HG03045 (cell line): ENCODE data around the gene BAG2.
A peak's percentile ranks its signal among the peaks of the same experiment; 100 is the strongest.

Experiments
- ATAC-seq: cut with Tn5 transposase; IDR thresholded peaks from one replicate; pipeline ENCODE4 v1.9.1; 2021; ENCODE audit warnings: mild to moderate bottlenecking, moderate library complexity; ENCODE audit not compliant: unreplicated experiment

The BAG2 gene

DNA sequence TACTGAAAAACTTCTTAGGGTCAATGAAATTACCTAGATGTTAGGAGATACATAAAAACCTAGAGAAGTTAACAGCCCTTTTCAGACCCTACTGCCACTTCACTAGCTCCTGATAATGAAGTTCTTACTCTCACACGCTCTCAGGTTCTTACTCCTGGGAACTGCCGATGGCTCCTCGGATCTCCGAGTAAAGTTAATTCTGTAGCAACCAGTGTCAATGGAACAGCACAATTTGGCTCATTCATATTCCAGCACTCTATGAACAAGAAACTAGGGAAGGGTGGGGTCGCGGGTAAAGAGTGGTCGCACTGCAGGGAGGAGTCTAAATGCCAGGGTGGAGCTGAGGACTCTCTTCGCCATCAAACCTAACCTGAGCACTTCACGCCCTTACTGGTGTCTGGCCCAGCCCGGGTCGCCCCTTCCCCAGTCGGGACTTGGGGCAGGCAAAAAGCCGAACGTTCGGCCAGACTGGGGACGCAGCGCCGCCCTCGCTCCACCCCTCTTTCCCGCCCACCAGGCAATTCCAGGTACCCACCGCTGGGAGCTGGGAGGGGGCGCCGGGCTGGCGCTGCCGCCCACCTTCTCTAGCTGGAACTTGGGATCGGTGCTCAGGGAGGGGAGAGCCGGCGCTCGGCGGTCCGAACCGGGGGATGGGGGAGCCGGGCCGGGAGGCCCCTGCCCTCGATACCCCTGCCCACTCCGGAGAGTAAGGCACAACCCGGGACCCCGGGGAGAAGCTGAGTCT lies 49.2 kb downstream of the BAG2 start:
- peak; percentile 55 for ATAC-seq

DNA sequence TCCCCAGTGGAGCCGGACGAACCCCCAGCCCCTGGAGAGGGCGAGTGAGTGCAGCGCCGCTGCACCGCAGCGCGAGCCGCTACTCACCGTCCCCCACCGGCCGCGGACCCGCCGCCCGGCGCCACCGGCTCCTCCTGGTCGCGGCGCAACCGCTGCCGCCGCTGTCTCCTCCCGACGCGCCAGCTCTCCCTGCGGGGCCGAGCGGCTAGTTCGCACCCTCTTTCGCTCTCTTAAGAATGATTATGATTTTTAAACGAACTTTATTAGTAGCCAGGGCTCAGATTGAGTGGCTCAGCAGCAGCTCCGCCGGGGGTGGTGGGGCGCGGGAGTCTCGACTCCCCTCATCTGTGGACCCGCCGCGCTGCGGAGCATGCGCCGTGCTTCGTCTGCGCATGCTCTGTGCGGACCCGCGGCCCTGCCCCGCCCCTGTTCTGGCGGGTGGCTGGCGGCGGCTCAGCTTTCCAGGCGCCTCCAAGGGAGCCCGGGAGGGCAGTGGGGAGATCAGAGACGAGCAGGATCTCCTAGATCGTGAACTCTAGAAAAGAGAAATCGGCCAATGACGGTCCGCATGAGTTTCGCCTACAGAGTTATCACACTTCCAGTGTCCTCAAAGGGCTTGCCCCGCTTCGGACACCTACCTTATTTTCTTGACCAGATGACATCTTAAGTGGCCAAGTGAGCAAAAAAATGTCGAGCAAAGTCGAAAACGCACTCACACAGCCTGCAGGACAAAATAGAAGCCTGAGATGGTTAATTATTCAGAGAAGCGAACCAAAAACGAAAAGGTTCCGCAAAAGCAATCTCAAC lies 50.0 kb downstream of the BAG2 start, which contains the start of gene RAB23:
Gene RAB23, minus strand, starts transcription at position 372 of the 807 bp plus-strand sequence. CDS start 11,927 bp downstream, outside the sequence.
- ATAC-seq, result peak; percentile 89

DNA sequence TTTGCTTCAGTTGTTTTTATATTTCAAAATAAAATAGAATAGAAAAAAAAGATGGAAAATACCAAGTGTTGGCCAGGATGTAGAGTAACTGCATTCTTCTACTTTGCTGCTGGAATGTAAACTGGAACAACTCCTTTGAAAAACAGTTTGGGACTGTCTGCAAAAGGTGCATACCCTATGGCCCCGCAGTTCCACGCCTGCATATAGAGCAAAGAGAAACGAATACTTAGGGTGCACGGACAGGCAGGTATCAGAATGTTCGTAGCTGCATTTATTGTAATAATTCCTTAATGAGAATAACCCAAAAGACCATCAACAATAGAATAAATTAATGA lies 50.6 kb downstream of the BAG2 start:
- no peak for ATAC-seq

DNA sequence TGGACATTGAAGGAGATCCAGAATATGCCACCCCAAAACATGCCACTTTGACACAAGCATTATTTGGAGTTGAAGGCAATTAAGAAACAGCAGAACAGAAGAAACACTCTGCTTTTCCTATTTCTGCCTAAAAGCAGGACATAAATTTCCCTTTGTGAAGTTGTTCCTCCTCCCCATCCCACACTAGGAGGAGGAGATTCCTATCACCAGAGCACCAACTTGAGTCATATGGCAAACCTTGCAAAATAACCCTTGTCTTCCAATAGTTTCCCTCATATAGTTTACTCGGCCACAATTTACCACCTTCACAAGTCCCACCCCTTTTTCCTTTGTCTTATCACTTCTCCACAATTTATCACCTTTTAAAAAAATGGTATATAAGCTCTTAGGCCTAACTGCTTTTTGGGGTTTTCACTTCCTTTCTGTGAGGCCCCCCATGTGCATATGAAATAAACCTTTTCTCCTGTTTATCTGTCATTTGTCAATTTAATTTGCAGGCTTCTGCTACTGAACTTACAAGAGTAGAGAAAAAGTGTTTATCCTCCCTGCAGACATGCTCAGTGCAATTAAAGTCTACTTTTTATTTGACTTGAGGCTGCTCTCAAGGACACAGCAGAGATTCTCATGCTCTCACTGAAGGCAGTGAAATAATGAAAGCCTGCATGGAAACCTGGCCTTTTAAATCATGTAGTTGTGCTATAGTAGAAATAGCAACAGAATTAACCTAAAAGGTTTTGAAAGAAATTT lies 52.8 kb downstream of the BAG2 start:
- ATAC-seq, result no peak

DNA sequence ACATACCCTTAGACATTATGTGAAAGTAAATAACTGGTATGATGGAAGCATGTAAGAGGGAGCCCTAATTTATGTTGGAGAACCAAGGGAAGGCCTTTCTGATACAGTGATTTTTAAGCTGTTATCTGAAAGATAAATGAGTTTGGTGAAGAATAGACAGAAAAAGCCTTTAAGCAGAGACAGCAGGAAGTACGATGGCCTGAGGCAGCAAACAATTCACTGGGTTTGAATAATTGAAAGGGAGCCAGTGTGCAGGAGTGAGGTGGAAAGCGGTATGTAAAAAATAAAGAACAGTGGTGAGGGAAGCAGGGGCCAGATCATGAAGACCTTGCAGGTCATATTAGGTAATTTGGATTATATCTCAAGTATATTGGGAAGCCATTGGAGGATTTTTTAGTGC lies 54.1 kb downstream of the BAG2 start:
- no peak for ATAC-seq
